B cell (primary cell): ENCODE measurements around the gene ARHGAP15.

ENCODE experiments used
- EZH2 ChIP-seq: IDR thresholded peaks from 2 replicates; pipeline ENCODE4 v1.6.1; 2012; ENCODE audit warnings: borderline replicate concordance, low read depth, mild to moderate bottlenecking, moderate library complexity, low read length; ENCODE audit not compliant: insufficient read depth, poor library complexity, severe bottlenecking
- TF ChIP-seq, protein P1 (sequence below): fragments of 200-600 bp; IDR thresholded peaks from one replicate; pipeline ENCODE4 v1.8.0; 2022; ENCODE audit warnings: antibody characterized with exemption, mild to moderate bottlenecking

DNA sequence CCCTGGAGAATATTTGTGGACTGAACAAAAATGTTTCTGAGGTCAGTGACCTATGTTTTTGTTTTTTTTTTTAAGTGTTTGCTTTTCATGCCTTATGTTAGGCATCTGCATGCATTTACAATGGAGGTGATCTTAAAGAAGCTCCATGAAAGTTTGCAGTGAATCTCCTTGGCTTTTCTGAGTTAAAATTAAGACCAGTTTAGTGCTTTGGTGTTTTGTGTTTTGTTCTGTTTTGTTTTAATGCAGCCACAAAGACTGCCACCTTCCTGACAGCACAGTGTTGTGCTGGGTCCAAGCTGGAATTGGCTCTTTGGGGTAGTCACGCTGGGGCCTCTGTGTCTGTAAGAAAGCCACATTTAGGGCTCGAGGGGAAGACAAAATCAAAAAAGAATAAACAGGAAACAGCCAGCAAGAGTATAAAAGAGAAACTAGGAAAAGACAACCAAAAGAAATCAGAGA, 396.2 kb downstream of the ARHGAP15 start:
- TF ChIP-seq EZH2 = no peak
- TF ChIP-seq, protein P1, sequence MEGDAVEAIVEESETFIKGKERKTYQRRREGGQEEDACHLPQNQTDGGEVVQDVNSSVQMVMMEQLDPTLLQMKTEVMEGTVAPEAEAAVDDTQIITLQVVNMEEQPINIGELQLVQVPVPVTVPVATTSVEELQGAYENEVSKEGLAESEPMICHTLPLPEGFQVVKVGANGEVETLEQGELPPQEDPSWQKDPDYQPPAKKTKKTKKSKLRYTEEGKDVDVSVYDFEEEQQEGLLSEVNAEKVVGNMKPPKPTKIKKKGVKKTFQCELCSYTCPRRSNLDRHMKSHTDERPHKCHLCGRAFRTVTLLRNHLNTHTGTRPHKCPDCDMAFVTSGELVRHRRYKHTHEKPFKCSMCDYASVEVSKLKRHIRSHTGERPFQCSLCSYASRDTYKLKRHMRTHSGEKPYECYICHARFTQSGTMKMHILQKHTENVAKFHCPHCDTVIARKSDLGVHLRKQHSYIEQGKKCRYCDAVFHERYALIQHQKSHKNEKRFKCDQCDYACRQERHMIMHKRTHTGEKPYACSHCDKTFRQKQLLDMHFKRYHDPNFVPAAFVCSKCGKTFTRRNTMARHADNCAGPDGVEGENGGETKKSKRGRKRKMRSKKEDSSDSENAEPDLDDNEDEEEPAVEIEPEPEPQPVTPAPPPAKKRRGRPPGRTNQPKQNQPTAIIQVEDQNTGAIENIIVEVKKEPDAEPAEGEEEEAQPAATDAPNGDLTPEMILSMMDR = no peak
